ENCODE data around the gene SMAD5. TPM values are rescaled to one million over a fixed set of nuclear protein-coding genes. Genes with fewer than 3 reads are reported as not detected.

The SMAD5 gene
- total RNA-seq, 1 experiment from 2014 or later: 69.3 TPM

GRCh38 chr5:136103118-136103517 lies 29.5 kb upstream of the SMAD5 start:
- no peak overlapping the region for H3K27ac Mint-ChIP-seq
- Histone ChIP-seq H3K4ac (ENCODE audit: low read depth, low read length) (no peak overlapping the region), H3K4me2 (ENCODE audit: insufficient read depth, insufficient read length, low read length) (no peak overlapping the region), H4K91ac (ENCODE audit: insufficient read length, low read depth, low read length) (no peak overlapping the region), H2BK120ac (ENCODE audit: low read depth, low read length, poor library complexity, severe bottlenecking) (no peak overlapping the region), H2BK20ac (ENCODE audit: low read depth, low read length, poor library complexity, severe bottlenecking) (no peak overlapping the region), H3T11ph (ENCODE audit: low read length) (no peak overlapping the region), H3K56ac (ENCODE audit: insufficient read length, low read depth, low read length) (no peak overlapping the region), H2BK5ac (ENCODE audit: insufficient read length, low read length) (no peak overlapping the region), H3K4me1 (ENCODE audit: insufficient read depth, low read length) (peaks cover 3% of the 10 kb centered on the region), H2BK12ac (ENCODE audit: insufficient read length, low read depth, low read length) (no peak overlapping the region), H3K27ac (ENCODE audit: insufficient read length, low read depth, low read length) (no peak overlapping the region), H3K27me3 (ENCODE audit: insufficient read depth, low read length) (no peaks in the 10 kb centered on the region), H2AFZ (ENCODE audit: low read length) (no peak overlapping the region), H3K9me3 (ENCODE audit: control insufficient read depth, low read depth, low read length) (no peaks in the 10 kb centered on the region), H2AK5ac (ENCODE audit: insufficient read length, low read length) (no peak overlapping the region), H3K79me1 (ENCODE audit: insufficient read depth, low read depth, low read length, poor library complexity, severe bottlenecking) (no peaks in the 10 kb centered on the region), H3K14ac (ENCODE audit: insufficient read depth, low read length) (no peak overlapping the region), H3K79me2 (ENCODE audit: insufficient read depth, low read length) (no peaks in the 10 kb centered on the region), H4K8ac (replicated peaks; ENCODE audit: insufficient read length, low read depth, low read length) (no peak overlapping the region), H3K18ac (ENCODE audit: insufficient read length, low read depth, low read length) (no peak overlapping the region), H3K23ac (ENCODE audit: insufficient read length, low read depth, low read length) (no peak overlapping the region), H4K20me1 (ENCODE audit: control insufficient read depth, insufficient read depth, insufficient read length) (no peaks in the 10 kb centered on the region), H3K9ac (ENCODE audit: extremely low read depth, insufficient read length, low read length) (no peak overlapping the region), H2BK15ac (ENCODE audit: low read depth, low read length) (no peak overlapping the region), H3K23me2 (ENCODE audit: insufficient read length, low read depth, low read length, poor library complexity, severe bottlenecking) (no peaks in the 10 kb centered on the region), H4K5ac (ENCODE audit: insufficient read length, low read depth, low read length) (no peak overlapping the region)
- no CpG with 5 or more reads among the region's 1 CpG for WGBS (ENCODE audit: extremely low coverage, insufficient read length, low lambda C conversion rate)
- TF ChIP-seq CTCF (conservative IDR thresholded peaks at IDR 0.05): no peak
- H3K4me3 Mint-ChIP-seq: no peak overlapping the region
- H3K4me1 Mint-ChIP-seq: peaks cover 21 to 32% of the 10 kb centered on the region in 2 experiments
- H3K36me3 Mint-ChIP-seq (ENCODE audit: insufficient read depth in 1 of 3, low read depth in 3 of 3): no peaks in the 10 kb centered on the region
- no peak for DNase-seq
- H3K9me3 Mint-ChIP-seq: no peaks in the 10 kb centered on the region; a peak in 1 of 5 replicates
- no peaks in the 10 kb centered on the region; the same call in none of the 2 replicates for H3K27me3 Mint-ChIP-seq (ENCODE audit: low read depth)

All from H9 (cell line).